ENCODE measurements around the gene PXDN. TPM values are rescaled to one million over a fixed set of nuclear protein-coding genes. Genes with fewer than 3 reads are reported as not detected.

Gene PXDN
- total RNA-seq, 1 experiment from 2014 or later, result 0.25 TPM

GRCh38 chr2:1588051-1588977 lies 156.0 kb downstream of the PXDN start:
- no peaks in the 10 kb centered on the region for H3K9me3 ChIP-seq
- H3K4me1 ChIP-seq, result peaks cover 7% of the 10 kb centered on the region
- intact Hi-C loops (cut with micrococcal nuclease; ENCODE audit: unreplicated experiment), result loop anchor here (2.0 kb wide), 1 partner anchor 180 kb away; no protein-coding TSS in a partner anchor
- DNase-seq, result no peak
- Mint-ChIP-seq H3K27me3 (ENCODE audit: insufficient read depth, unreplicated experiment) (no peaks in the 10 kb centered on the region), H3K4me1 (ENCODE audit: low read depth, unreplicated experiment) (peaks cover 2% of the 10 kb centered on the region), H3K9me3 (ENCODE audit: unreplicated experiment) (peaks cover 3% of the 10 kb centered on the region), H3K36me3 (ENCODE audit: insufficient read depth, unreplicated experiment) (peaks cover 1% of the 10 kb centered on the region), H3K4me3 (ENCODE audit: unreplicated experiment) (no peak overlapping the region), H3K27ac (ENCODE audit: unreplicated experiment) (peak overlapping the region; percentile 51)
- H3K4me3 ChIP-seq (ENCODE audit: low read depth, low read length), result no peak overlapping the region
- no peak for TF ChIP-seq CTCF (IDR thresholded peaks at IDR 0.05; ENCODE audit: insufficient read depth in 1 of 2, low read depth in 1 of 2, low read length in 1 of 2, severe bottlenecking in 1 of 2, unreplicated experiment in 1 of 2)
- no peaks in the 10 kb centered on the region for H3K36me3 ChIP-seq (ENCODE audit: control insufficient read depth, insufficient read depth, low read length)
- CTCF ChIA-PET, result interaction anchor here (0.9 to 1.2 kb wide), 2 partner anchors 162 to 181 kb away, joined by 5 to 7 read pairs; no protein-coding TSS in a partner anchor
- no TSS peak for BruUV-seq (replicated peaks)
- no peaks in the 10 kb centered on the region for H3K27me3 ChIP-seq (replicated peaks; ENCODE audit: control insufficient read depth, insufficient read depth, low read length)
- POLR2A ChIA-PET, result no interaction called here

- no peak for TF ChIP-seq CTCF (IDR thresholded peaks at IDR 0.05; ENCODE audit: insufficient read depth in 1 of 2, low read depth in 1 of 2, low read length in 1 of 2, severe bottlenecking in 1 of 2, unreplicated experiment in 1 of 2)
- no peak for DNase-seq
- BruUV-seq (replicated peaks), result no TSS peak
- Histone ChIP-seq H3K27me3 (replicated peaks; ENCODE audit: control insufficient read depth, insufficient read depth, low read length) (no peaks in the 10 kb centered on the region), H3K4me3 (ENCODE audit: low read depth, low read length) (no peak overlapping the region), H3K36me3 (ENCODE audit: control insufficient read depth, insufficient read depth, low read length) (no peaks in the 10 kb centered on the region), H3K4me1 (peaks cover 7% of the 10 kb centered on the region), H3K9me3 (no peaks in the 10 kb centered on the region)
- no peaks in the 10 kb centered on the region for H3K27me3 Mint-ChIP-seq (ENCODE audit: insufficient read depth, unreplicated experiment)
- H3K4me1 Mint-ChIP-seq (ENCODE audit: low read depth, unreplicated experiment), result peaks cover 6% of the 10 kb centered on the region
- H3K9me3 Mint-ChIP-seq (ENCODE audit: unreplicated experiment), result peaks cover 10% of the 10 kb centered on the region
- ChIA-PET CTCF (no interaction called here), POLR2A (no interaction called here)
- H3K27ac Mint-ChIP-seq (ENCODE audit: unreplicated experiment), result peak overlapping the region; percentile 32
- H3K4me3 Mint-ChIP-seq (ENCODE audit: unreplicated experiment), result no peak overlapping the region
- intact Hi-C loops (cut with micrococcal nuclease; ENCODE audit: unreplicated experiment), result no loop called here
- H3K36me3 Mint-ChIP-seq (ENCODE audit: insufficient read depth, unreplicated experiment), result peaks cover 6% of the 10 kb centered on the region
Measured at GRCh38 chr2:1586923-1587840, 157.1 kb downstream of the PXDN start.

GRCh38 chr2:1586251-1586922 lies 157.9 kb downstream of the PXDN start:
- Mint-ChIP-seq H3K9me3 (ENCODE audit: unreplicated experiment) (peaks cover 10% of the 10 kb centered on the region), H3K27me3 (ENCODE audit: insufficient read depth, unreplicated experiment) (no peaks in the 10 kb centered on the region), H3K36me3 (ENCODE audit: insufficient read depth, unreplicated experiment) (peaks cover 6% of the 10 kb centered on the region), H3K4me3 (ENCODE audit: unreplicated experiment) (no peak overlapping the region), H3K4me1 (ENCODE audit: low read depth, unreplicated experiment) (peaks cover 6% of the 10 kb centered on the region), H3K27ac (ENCODE audit: unreplicated experiment) (peak overlapping the region; percentile 32)
- no peaks in the 10 kb centered on the region for H3K36me3 ChIP-seq (ENCODE audit: control insufficient read depth, insufficient read depth, low read length)
- intact Hi-C loops (cut with micrococcal nuclease; ENCODE audit: unreplicated experiment), result no loop called here
- ChIA-PET POLR2A (no interaction called here), CTCF (no interaction called here)
- DNase-seq, result no peak
- BruUV-seq (replicated peaks), result no TSS peak
- no peak for TF ChIP-seq CTCF (IDR thresholded peaks at IDR 0.05; ENCODE audit: insufficient read depth in 1 of 2, low read depth in 1 of 2, low read length in 1 of 2, severe bottlenecking in 1 of 2, unreplicated experiment in 1 of 2)
- no peaks in the 10 kb centered on the region for H3K9me3 ChIP-seq
- no peaks in the 10 kb centered on the region for H3K27me3 ChIP-seq (replicated peaks; ENCODE audit: control insufficient read depth, insufficient read depth, low read length)
- H3K4me3 ChIP-seq (ENCODE audit: low read depth, low read length), result no peak overlapping the region
- peaks cover 7% of the 10 kb centered on the region for H3K4me1 ChIP-seq
